GM18505 (cell line): ENCODE data around the gene KLHL5.

ENCODE experiments used
- ATAC-seq: cut with Tn5 transposase; IDR thresholded peaks from one replicate; pipeline ENCODE4 v1.9.1; 2021; ENCODE audit not compliant: unreplicated experiment
- POLR2A ChIP-seq: IDR thresholded peaks from 4 replicates; pipeline ENCODE4 v1.6.1; 2011; ENCODE audit warnings: borderline replicate concordance; ENCODE audit not compliant: insufficient read depth, insufficient read length; ENCODE audit errors: extremely low read depth

Gene KLHL5

DNA sequence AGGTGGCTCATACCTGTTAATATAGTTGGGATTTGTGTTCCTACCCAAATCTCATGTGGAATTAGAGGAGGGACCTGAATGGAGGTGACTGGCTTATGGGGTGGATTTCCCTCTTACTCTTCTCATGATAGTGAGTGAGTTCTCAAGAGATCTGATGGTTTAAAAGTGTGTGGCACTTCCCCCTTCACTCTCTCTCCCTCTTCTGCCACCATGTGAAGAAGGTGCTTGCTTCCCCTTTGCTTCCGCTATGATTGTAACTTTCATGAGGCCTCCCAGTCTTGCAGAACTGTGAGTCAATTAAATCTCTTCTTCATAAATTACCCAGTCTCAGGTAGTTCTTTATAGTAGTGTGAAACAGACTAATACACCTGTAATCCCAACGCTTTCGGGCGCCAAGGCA is 92.0 kb downstream of the KLHL5 start:
- TF ChIP-seq POLR2A: no peak
- no peak for ATAC-seq

GRCh38 chr4:39157520-39157919 is 95.5 kb downstream of the KLHL5 start:
- ATAC-seq: no peak
- TF ChIP-seq POLR2A: no peak

DNA sequence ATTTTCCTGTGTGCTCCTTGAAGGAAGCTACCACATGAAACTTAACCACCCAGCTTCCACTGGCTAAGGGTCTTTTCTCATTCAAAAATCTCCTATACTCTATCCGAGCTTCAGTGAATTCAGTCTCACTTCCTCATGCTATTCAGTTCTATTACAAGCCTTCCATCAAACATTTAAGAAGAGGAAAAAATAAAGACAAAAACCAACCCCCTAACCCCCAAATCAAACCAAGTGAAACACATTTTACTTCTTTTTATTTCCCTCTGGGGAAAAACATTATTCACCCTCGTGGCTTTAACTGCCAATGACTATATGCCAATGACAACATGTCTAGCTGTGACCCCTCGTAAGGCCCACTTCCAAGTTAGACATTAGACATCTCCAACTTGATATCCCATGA is 104.1 kb downstream of the KLHL5 start:
- peak; percentile 76 for ATAC-seq

DNA sequence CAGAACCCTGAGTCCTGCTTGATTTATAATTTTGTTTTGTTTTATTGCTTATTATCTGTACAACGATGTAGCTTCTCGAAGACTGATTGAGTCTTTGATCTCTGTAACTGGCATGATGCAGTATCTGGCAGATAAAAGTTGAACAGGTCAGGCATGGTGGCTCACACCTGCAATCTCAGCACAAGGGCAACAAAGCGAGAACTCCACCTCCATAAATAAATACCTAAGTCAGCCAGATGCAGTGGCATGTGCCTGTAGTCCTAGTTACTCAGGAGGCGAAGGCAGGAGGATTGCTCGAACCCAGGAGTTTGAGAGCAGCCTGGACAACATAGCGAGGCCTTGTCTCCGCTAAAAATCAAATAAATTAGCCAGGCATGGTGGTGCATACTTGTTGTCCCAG is 104.6 kb downstream of the KLHL5 start:
- TF ChIP-seq POLR2A: no peak
- ATAC-seq: peak; percentile 41

More for the DNA sequence above, 104.1 kb downstream of the KLHL5 start:
- no peak for TF ChIP-seq POLR2A

DNA sequence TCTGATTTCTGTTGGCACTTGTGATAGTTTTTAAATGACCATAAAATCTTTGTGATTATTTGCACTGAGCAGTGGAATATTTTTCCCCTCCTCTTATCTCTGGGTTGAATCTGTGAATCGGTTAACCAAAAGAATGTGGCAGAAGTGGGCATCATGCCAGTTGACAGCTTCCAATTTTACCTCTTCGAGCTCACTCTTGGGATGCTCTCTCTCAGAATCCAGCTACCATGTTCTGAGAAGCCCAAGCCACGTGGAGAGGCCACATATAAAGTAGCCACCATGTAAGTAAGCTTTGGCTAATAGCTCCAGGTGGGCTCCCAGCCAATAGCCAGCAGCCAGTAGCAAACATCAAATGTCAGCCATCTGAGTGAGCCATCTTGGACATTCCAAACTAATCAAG is 107.4 kb downstream of the KLHL5 start:
- TF ChIP-seq POLR2A: no peak
- no peak for ATAC-seq

- TF ChIP-seq POLR2A: no peak
- ATAC-seq: no peak
Measured at GRCh38 chr4:39170301-39170700, 108.3 kb downstream of the KLHL5 start.
